Liver (tissue), 9 donors: ENCODE results near the gene KCNIP4. TPM values are rescaled to one million over a fixed set of nuclear protein-coding genes. Genes with fewer than 3 reads are reported as not detected.

Experiments used
- DNase-seq: peaks from one replicate; pipeline ENCODE4 v3.0.0-alpha.2; 2017; ENCODE audit warnings: low spot score
- H3K27ac ChIP-seq, 2 donors: one replicate each; pipeline ENCODE4 v1.7.0; 2013; ENCODE audit warnings: inconsistent platforms in 2 of 2, low read length in 2 of 2, control low read depth in 1 of 2, low read depth in 1 of 2, mild to moderate bottlenecking in 1 of 2
- H3K27me3 ChIP-seq, 4 donors: one replicate each; pipeline versions ENCODE4 v1.6.1 to v1.7.0; 2013; ENCODE audit warnings: low read length in 3 of 4, inconsistent platforms in 1 of 4, mild to moderate bottlenecking in 1 of 4, moderate library complexity in 1 of 4; ENCODE audit not compliant: control insufficient read depth in 4 of 4, insufficient read depth in 4 of 4
- H3K36me3 ChIP-seq, 4 donors: one replicate each; pipeline versions ENCODE4 v1.6.1 to v1.7.0; 2013; ENCODE audit warnings: low read length in 3 of 4, mild to moderate bottlenecking in 3 of 4, low read depth in 1 of 4, moderate library complexity in 1 of 4; ENCODE audit not compliant: control insufficient read depth in 4 of 4, insufficient read depth in 3 of 4
- H3K4me1 ChIP-seq, 4 donors: one replicate each; pipeline versions ENCODE4 v1.6.1 to v1.7.0; 2013; ENCODE audit warnings: low read length in 3 of 4, mild to moderate bottlenecking in 3 of 4, moderate library complexity in 1 of 4; ENCODE audit not compliant: control insufficient read depth in 4 of 4, insufficient read depth in 4 of 4
- H3K4me3 ChIP-seq, 3 donors: one replicate each; pipeline versions ENCODE4 v1.6.1 to v1.7.0; 2013; ENCODE audit warnings: low read length in 3 of 3, control low read depth in 1 of 3, low read depth in 1 of 3, mild to moderate bottlenecking in 1 of 3
- H3K9ac ChIP-seq, 2 donors: one replicate each; pipeline ENCODE4 v1.7.0; 2013; ENCODE audit warnings: low read length in 2 of 2, mild to moderate bottlenecking in 2 of 2, moderate library complexity in 2 of 2, control low read depth in 1 of 2, low read depth in 1 of 2
- H3K9me3 ChIP-seq, 4 donors: one replicate each; pipeline versions ENCODE4 v1.6.1 to v1.7.0; 2013; ENCODE audit warnings: low read length in 3 of 4; ENCODE audit not compliant: control insufficient read depth in 4 of 4
- EGR1 ChIP-seq, 2 donors: IDR thresholded peaks; 2 replicates each; pipeline ENCODE4 v1.6.1; 2016 to 2018; ENCODE audit warnings: antibody characterized with exemption in 2 of 2, low read depth in 2 of 2
- FOXA1 ChIP-seq: IDR thresholded peaks from 2 replicates; pipeline ENCODE4 v1.6.1; 2016; ENCODE audit warnings: antibody characterized with exemption
- FOXA2 ChIP-seq: IDR thresholded peaks from 2 replicates; pipeline ENCODE4 v1.6.1; 2016; ENCODE audit warnings: antibody characterized with exemption
- GABPA ChIP-seq, 2 donors: IDR thresholded peaks in 1 of 2; conservative IDR thresholded peaks in 1 of 2; 2 replicates each; pipeline ENCODE4 v1.6.1; 2016; ENCODE audit warnings: antibody characterized with exemption in 2 of 2, mild to moderate bottlenecking in 1 of 2, moderate library complexity in 1 of 2
- HNF4A ChIP-seq, 2 donors: conservative IDR thresholded peaks; 2 replicates each; pipeline ENCODE4 v1.6.1; 2016; ENCODE audit warnings: antibody characterized with exemption in 2 of 2, mild to moderate bottlenecking in 2 of 2
- HNF4G ChIP-seq: IDR thresholded peaks from 2 replicates; pipeline ENCODE4 v1.6.1; 2016; ENCODE audit warnings: antibody characterized with exemption
- JUND ChIP-seq, 2 donors: IDR thresholded peaks; 2 replicates each; pipeline ENCODE4 v1.6.1; 2016; ENCODE audit warnings: antibody characterized with exemption in 2 of 2
- MAX ChIP-seq: IDR thresholded peaks from 2 replicates; pipeline ENCODE4 v1.6.1; 2016; ENCODE audit warnings: antibody characterized with exemption
- NR2F2 ChIP-seq: IDR thresholded peaks from 2 replicates; pipeline ENCODE4 v1.6.1; 2016; ENCODE audit warnings: antibody characterized with exemption
- RAD21 ChIP-seq, 2 donors: IDR thresholded peaks; 2 replicates each; pipeline ENCODE4 v1.6.1; 2016; ENCODE audit warnings: antibody characterized with exemption in 2 of 2, mild to moderate bottlenecking in 2 of 2
- REST ChIP-seq: IDR thresholded peaks from 2 replicates; pipeline ENCODE4 v1.6.1; 2016; ENCODE audit warnings: antibody characterized with exemption, mild to moderate bottlenecking
- RXRA ChIP-seq, 2 donors: IDR thresholded peaks; 2 replicates each; pipeline ENCODE4 v1.6.1; 2017 to 2018; ENCODE audit warnings: antibody characterized with exemption in 2 of 2, mild to moderate bottlenecking in 1 of 2
- SP1 ChIP-seq: IDR thresholded peaks from 2 replicates; pipeline ENCODE4 v1.6.1; 2018; ENCODE audit warnings: antibody characterized with exemption, mild to moderate bottlenecking
- TAF1 ChIP-seq: conservative IDR thresholded peaks from 2 replicates; pipeline ENCODE4 v1.6.1; 2016; ENCODE audit warnings: antibody characterized with exemption, mild to moderate bottlenecking
- YY1 ChIP-seq: IDR thresholded peaks from 2 replicates; pipeline ENCODE4 v1.6.1; 2016; ENCODE audit warnings: antibody characterized with exemption, mild to moderate bottlenecking
- WGBS: extraction: QIAGEN DNeasy Blood & Tissue Kit; methylation state at CpG from one replicate; pipeline ENCODE4 v1.1.7; 2013; 5-methylcytosine and 5-hydroxymethylcytosine counted together
- polyA plus RNA-seq, 2 donors: library from polyadenylated mRNA; stranded (reverse) in 1 of 2; unstranded in 1 of 2; fragments of 200-250 nt in 1 of 2; fragments of >200 nt in 1 of 2; fragmentation: Nextera tagmentation in 1 of 2; extraction: Ambion mirVana in 1 of 2; gene quantifications; one replicate each; pipeline versions ENCODE4 v1.2.1 to v1.2.3, GENCODE V29; 2013 to 2015
- total RNA-seq, 2 donors: library from RNA; depleted of rRNA; stranded (reverse); fragments of >200 nt; gene quantifications; one replicate each; pipeline ENCODE4 v1.2.3, GENCODE V29; 2014
- TF ChIP-seq, protein P1 (sequence below): IDR thresholded peaks from 2 replicates; pipeline ENCODE4 v1.6.1; 2016; ENCODE audit warnings: antibody characterized with exemption
- TF ChIP-seq, protein P2 (sequence below): IDR thresholded peaks from 2 replicates; pipeline ENCODE4 v1.6.1; 2016; ENCODE audit warnings: antibody characterized with exemption
- TF ChIP-seq, protein P3 (sequence below): fragments of 150-350 bp; IDR thresholded peaks from 2 replicates; pipeline ENCODE4 v1.5.1; 2017; ENCODE audit warnings: improper control_type of control experiment, low read depth, low read length; ENCODE audit not compliant: missing input control
- donor health status: healthy.
- donor health status: healthy.
- donor health status: healthy.
- donor health status: healthy.
- donor health status: healthy.

Gene KCNIP4
- total and polyA plus RNA-seq, 4 donors, result 0.08 to 0.14 TPM; not detected in 2

GRCh38 chr4:20687864-20688263 is 1260.7 kb downstream of the KCNIP4 start:
- Histone ChIP-seq H3K9me3 (no peaks in the 10 kb centered on the region), H3K4me3 (no peak overlapping the region), H3K9ac (no peak overlapping the region), H3K4me1 (no peaks in the 10 kb centered on the region), H3K27me3 (peaks cover 0 to 3% (median 0%) of the 10 kb centered on the region in 4 donors), H3K36me3 (no peaks in the 10 kb centered on the region), H3K27ac (no peak overlapping the region)
- 53% methylated on average over 3 of the region's 3 CpGs for WGBS
- DNase-seq, result no peak
- TF ChIP-seq RAD21 (IDR thresholded peaks at IDR 0.05) (no peak), JUND (IDR thresholded peaks at IDR 0.05) (no peak), EGR1 (IDR thresholded peaks at IDR 0.05; ENCODE audit: low read depth in 2 of 2) (no peak), FOXA1 (no peak), REST (no peak), NR2F2 (no peak), GABPA (IDR thresholded peaks at IDR 0.05 in 1 of 2, conservative IDR thresholded peaks at IDR 0.05 in 1 of 2) (no peak), FOXA2 (no peak), RXRA (IDR thresholded peaks at IDR 0.05) (no peak), YY1 (no peak), TAF1 (no peak), MAX (no peak), HNF4G (no peak), HNF4A (conservative IDR thresholded peaks at IDR 0.05) (no peak), SP1 (no peak)
- TF ChIP-seq, protein P1, sequence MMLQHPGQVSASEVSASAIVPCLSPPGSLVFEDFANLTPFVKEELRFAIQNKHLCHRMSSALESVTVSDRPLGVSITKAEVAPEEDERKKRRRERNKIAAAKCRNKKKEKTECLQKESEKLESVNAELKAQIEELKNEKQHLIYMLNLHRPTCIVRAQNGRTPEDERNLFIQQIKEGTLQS, result no peak
- TF ChIP-seq, protein P2, sequence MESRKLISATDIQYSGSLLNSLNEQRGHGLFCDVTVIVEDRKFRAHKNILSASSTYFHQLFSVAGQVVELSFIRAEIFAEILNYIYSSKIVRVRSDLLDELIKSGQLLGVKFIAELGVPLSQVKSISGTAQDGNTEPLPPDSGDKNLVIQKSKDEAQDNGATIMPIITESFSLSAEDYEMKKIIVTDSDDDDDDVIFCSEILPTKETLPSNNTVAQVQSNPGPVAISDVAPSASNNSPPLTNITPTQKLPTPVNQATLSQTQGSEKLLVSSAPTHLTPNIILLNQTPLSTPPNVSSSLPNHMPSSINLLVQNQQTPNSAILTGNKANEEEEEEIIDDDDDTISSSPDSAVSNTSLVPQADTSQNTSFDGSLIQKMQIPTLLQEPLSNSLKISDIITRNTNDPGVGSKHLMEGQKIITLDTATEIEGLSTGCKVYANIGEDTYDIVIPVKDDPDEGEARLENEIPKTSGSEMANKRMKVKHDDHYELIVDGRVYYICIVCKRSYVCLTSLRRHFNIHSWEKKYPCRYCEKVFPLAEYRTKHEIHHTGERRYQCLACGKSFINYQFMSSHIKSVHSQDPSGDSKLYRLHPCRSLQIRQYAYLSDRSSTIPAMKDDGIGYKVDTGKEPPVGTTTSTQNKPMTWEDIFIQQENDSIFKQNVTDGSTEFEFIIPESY, result no peak
- TF ChIP-seq, protein P3, sequence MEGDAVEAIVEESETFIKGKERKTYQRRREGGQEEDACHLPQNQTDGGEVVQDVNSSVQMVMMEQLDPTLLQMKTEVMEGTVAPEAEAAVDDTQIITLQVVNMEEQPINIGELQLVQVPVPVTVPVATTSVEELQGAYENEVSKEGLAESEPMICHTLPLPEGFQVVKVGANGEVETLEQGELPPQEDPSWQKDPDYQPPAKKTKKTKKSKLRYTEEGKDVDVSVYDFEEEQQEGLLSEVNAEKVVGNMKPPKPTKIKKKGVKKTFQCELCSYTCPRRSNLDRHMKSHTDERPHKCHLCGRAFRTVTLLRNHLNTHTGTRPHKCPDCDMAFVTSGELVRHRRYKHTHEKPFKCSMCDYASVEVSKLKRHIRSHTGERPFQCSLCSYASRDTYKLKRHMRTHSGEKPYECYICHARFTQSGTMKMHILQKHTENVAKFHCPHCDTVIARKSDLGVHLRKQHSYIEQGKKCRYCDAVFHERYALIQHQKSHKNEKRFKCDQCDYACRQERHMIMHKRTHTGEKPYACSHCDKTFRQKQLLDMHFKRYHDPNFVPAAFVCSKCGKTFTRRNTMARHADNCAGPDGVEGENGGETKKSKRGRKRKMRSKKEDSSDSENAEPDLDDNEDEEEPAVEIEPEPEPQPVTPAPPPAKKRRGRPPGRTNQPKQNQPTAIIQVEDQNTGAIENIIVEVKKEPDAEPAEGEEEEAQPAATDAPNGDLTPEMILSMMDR, result no peak
